Measurements from ENCODE around the gene DNLZ. TPM values are rescaled to one million over a fixed set of nuclear protein-coding genes. Genes with fewer than 3 reads are reported as not detected.

The DNLZ gene
- total and polyA plus RNA-seq, 2 donors, result 4.2 to 14.9 TPM

DNA sequence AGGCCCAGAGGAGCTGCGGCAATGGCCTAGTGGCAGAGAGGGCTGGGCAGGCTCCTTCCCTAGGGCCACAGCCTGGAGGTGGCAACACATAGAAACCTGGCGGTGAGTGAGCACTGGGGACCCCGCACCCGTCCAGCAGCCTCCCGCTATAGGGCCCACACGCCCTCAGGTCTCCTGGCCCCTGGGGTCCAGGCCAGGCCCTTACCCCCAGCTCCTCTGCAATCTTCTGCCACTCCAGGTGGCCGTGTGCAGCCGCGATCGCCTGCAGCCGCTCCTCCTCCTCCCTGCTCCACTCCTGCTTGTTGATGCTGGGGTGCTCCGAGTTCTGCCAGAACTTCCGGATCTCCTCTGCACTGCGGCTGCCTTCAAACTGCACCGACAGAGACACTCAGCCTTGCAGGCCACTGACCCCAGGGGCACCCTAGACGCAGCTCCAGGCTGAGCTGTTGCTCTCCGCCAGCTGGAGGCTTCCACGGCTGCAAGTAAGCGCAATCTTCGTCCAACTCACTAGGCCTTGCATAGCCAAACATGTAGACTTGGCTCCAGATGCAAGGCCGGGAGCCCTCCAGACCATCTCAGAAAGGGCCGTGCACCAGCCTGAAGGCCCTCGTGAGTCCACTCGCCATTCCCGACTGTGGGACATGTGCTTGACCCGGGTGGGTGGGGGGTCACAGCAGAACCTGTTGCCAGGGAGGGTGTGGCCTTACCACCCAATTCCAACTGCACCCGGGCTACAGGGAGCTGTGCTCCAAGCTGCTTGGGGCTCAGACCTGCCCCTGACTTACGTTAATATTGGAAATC, 28.4 kb upstream of the DNLZ start:
- no peak overlapping the region for H3K27ac ChIP-seq (ENCODE audit: low read depth)
- WGBS, result 93% methylated on average over 28 of the region's 28 CpGs
- H3K36me3 ChIP-seq (ENCODE audit: insufficient read depth), result peaks cover 2% of the 10 kb centered on the region
- no peaks in the 10 kb centered on the region for H3K4me1 ChIP-seq (ENCODE audit: insufficient read depth)
- H3K4me3 ChIP-seq (ENCODE audit: low read depth, low read length), result no peak overlapping the region
- DNase-seq (ENCODE audit: extremely low spot score), result no peak

DNA sequence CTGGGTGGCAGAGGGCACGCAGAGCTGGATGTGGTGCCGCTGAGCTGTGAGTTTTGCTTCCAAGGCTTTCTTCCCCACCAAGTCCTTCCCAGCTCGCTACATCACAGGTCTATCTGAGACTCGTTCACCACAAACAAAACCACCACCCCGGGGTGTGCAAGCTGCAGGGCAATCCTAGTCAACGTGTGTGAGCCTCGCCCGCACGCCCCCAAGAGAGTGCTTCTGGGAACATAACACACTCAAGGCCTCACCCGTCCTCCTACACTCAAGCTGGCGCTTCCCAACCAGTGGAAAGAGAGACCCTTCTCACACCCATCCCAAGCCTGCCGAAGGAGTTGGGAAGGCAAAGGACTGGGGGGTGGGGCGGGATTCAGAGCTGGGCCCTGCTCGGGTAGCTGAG, 25.9 kb upstream of the DNLZ start:
- Histone ChIP-seq H3K36me3 (ENCODE audit: insufficient read depth) (peaks cover 2% of the 10 kb centered on the region), H3K4me3 (ENCODE audit: low read depth, low read length) (no peak overlapping the region), H3K27ac (ENCODE audit: low read depth) (no peak overlapping the region), H3K4me1 (ENCODE audit: insufficient read depth) (no peaks in the 10 kb centered on the region)
- WGBS, result 87% methylated on average over 14 of the region's 14 CpGs
- no peak for DNase-seq (ENCODE audit: extremely low spot score)

DNA sequence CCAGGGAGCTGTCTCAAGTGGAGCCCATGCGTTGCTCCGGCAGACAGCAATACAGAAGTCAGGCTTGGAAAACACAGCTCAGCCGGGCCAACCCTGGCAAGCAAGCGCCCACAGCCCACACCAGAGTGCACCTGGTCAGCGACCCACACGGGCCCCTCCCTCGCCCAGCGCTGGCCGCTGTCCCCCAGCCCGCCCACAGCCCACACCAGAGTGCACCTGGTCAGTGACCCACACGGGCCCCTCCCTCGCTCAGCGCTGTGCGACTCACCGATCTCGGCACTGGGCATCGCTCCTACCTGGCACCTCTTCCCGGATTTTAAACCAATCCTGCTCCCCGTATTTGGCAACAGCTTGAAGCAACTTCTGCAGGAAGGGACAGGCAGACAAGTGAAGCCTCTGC, 23.7 kb upstream of the DNLZ start:
- Histone ChIP-seq H3K36me3 (ENCODE audit: insufficient read depth) (peaks cover 2% of the 10 kb centered on the region), H3K27ac (ENCODE audit: low read depth) (no peak overlapping the region), H3K4me1 (ENCODE audit: insufficient read depth) (no peaks in the 10 kb centered on the region), H3K4me3 (ENCODE audit: low read depth, low read length) (no peak overlapping the region)
- DNase-seq (ENCODE audit: extremely low spot score), result no peak
- WGBS, result 95% methylated on average over 19 of the region's 19 CpGs

DNA sequence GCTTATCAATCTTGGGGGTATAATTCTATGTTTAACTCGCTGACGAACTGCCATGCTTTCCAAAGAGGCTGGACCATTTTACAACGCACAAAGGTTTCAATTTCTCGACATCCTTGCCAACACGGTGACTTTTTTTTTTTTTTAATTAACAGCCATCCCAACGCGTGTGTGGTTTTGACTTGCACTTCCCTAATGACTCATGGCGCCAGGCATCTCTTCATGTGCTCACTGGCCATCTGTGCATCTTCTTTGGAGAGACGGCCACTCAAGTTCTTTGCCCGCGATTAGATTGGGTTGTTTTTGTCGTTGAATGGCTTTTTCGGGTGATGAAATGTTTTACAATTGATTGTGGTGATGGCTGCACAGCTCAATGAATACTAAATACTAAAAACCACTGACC, 22.5 kb upstream of the DNLZ start:
- no peak for DNase-seq (ENCODE audit: extremely low spot score)
- WGBS, result 94% methylated on average over 13 of the region's 13 CpGs

DNA sequence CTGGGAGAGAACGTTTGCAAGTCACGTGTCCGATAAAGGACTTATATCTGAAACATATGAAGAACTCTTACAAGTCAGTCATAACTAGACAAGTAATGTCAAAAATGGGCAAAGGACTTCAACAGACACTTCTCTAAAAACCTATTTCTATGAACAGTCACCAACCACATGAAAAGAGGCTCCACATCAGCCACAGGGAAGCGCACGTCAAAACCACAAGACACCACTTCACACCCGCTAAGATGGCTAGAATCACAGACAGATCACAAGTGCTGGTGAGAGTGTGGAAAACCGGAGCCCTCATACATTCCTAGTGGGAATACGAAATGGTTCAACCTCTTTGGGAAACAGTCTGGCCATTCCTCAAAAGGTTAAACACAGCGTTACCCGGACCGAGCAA, 21.5 kb upstream of the DNLZ start:
- no peak overlapping the region for H3K4me3 ChIP-seq (ENCODE audit: low read depth, low read length)
- no peaks in the 10 kb centered on the region for H3K36me3 ChIP-seq (ENCODE audit: insufficient read depth)
- WGBS, result 92% methylated on average over 11 of the region's 11 CpGs
- no peak overlapping the region for H3K27ac ChIP-seq (ENCODE audit: low read depth)
- H3K4me1 ChIP-seq (ENCODE audit: insufficient read depth), result no peaks in the 10 kb centered on the region
- no peak for DNase-seq (ENCODE audit: extremely low spot score)

More for the DNA sequence above, 22.5 kb upstream of the DNLZ start:
- Histone ChIP-seq H3K36me3 (ENCODE audit: insufficient read depth) (no peaks in the 10 kb centered on the region), H3K4me1 (ENCODE audit: insufficient read depth) (no peaks in the 10 kb centered on the region), H3K27ac (ENCODE audit: low read depth) (no peak overlapping the region), H3K4me3 (ENCODE audit: low read depth, low read length) (no peak overlapping the region)

DNA sequence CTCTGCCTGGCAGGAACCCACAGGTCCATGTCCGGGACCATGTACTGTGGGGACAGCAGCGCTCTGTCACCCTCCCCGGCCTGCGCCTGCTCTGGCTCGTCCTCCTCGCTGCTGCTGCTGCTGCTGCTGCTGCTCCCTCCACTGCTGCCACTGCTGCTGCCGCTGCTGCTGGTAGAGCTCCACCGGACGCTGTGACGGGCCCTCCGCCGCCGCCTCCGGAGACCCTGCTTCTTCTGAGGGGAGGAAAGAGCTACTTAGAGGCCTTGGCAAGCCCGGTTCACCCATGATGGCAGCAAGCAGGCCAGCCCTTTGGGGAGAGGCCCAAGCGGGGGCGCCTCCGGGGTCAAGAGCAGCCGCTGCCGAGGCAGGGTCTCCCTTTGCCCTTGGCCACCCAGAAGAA, 19.9 kb upstream of the DNLZ start:
- no peak for DNase-seq (ENCODE audit: extremely low spot score)
- 96% methylated on average over 20 of the region's 20 CpGs for WGBS
- Histone ChIP-seq H3K4me1 (ENCODE audit: insufficient read depth) (no peaks in the 10 kb centered on the region), H3K4me3 (ENCODE audit: low read depth, low read length) (no peak overlapping the region), H3K27ac (ENCODE audit: low read depth) (no peak overlapping the region), H3K36me3 (ENCODE audit: insufficient read depth) (peaks cover 2% of the 10 kb centered on the region)

DNA sequence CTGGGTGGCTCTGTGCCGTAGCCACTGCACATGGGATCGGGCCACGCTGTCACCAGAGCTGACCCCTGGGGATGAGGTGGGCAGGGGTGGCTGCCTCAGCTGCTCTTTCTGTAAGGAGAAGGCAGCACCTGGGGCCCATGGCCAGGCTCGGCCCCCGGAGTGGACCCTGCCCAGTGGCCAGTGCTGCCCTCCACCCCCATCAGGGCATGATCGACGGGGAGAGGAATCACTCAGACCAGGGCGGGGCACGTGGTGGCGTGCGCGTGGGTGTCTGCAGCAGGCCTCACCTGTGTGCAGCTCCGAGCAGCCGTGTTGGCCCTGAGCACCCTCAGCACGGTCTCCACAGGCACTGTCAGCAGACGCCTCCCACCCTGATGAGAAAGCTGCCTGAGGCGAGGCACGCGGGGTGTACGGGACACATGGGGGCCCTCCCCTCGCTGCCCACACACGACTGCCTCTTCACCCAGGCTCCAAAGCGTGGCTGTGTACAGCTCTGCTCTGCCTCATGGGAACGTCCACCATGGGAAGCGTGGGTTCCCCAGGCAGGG, 18.5 kb upstream of the DNLZ start:
- Histone ChIP-seq H3K27ac (ENCODE audit: low read depth) (no peak overlapping the region), H3K4me1 (ENCODE audit: insufficient read depth) (no peaks in the 10 kb centered on the region), H3K4me3 (ENCODE audit: low read depth, low read length) (no peak overlapping the region), H3K36me3 (ENCODE audit: insufficient read depth) (peaks cover 2% of the 10 kb centered on the region)
- DNase-seq (ENCODE audit: extremely low spot score), result no peak
- 92% methylated on average over 25 of the region's 25 CpGs for WGBS

DNA sequence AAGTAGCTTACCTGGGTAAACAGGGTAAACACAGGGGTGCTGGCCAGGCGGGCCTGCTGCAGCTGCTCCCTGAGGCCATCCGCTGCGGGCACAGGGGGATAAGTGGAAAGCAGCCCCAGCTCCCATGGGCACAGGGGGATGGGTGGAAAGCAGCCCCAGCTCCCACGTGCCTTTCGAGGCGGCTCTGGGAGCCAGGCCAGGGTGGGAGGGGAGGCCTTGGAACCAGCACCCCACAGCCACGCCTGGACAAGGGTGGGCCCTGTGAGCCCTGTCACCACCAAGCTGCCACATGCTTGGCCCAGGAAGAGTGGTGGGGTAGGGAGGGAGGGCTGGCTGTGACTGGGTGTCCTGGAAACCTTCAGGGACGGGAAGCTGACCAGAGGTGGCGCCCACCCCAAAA, 17.8 kb upstream of the DNLZ start:
- DNase-seq (ENCODE audit: extremely low spot score), result no peak
- 76% methylated on average over 9 of the region's 9 CpGs for WGBS
- no peak overlapping the region for H3K4me3 ChIP-seq (ENCODE audit: low read depth, low read length)
- peaks cover 2% of the 10 kb centered on the region for H3K36me3 ChIP-seq (ENCODE audit: insufficient read depth)
- H3K27ac ChIP-seq (ENCODE audit: low read depth), result no peak overlapping the region
- no peaks in the 10 kb centered on the region for H3K4me1 ChIP-seq (ENCODE audit: insufficient read depth)

DNA sequence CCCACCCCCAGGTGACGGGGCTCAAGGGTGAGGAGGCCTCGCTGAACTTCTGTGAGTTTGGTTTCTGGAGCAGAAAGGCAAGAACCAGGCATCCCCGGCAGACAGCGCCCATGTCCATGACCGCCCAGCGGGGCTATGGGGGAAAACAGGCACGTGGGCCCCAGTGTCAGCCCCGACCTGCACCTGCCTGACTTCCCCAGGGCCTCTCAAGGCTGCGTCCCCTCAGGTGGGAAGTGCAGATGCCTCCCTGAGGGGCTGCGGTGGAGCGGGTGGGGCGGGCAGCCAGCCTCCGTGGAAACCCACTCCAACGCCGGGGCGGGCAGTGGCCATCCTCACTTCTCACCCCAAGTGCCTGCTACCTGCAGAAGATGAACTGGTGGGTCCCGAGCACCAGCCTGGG, 16.8 kb upstream of the DNLZ start:
- Histone ChIP-seq H3K4me1 (ENCODE audit: insufficient read depth) (no peaks in the 10 kb centered on the region), H3K4me3 (ENCODE audit: low read depth, low read length) (no peak overlapping the region), H3K27ac (ENCODE audit: low read depth) (no peak overlapping the region), H3K36me3 (ENCODE audit: insufficient read depth) (peaks cover 2% of the 10 kb centered on the region)
- WGBS, result 94% methylated on average over 17 of the region's 17 CpGs
- no peak for DNase-seq (ENCODE audit: extremely low spot score)

DNA sequence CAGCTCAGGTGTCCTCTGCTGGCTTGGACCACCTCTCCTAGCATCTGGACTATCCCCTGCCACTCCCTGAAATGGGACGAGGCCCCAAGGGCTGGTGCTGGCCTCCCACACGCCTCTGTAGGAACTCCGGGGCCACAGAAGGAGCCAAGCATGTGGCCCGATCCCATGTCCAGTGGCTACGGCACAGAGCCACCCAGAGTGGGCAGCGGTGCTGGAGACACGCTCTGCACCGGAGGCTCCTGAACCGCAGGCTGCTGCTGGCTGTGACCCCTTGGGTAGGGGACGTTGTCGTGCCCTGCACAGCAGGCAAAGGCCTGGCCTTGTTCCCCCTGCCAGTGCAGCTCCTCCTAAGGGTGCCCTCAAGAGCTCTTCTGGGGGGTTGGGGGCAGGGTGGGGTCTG, 16.3 kb upstream of the DNLZ start:
- no peak overlapping the region for H3K27ac ChIP-seq (ENCODE audit: low read depth)
- WGBS, result 85% methylated on average over 11 of the region's 11 CpGs
- H3K36me3 ChIP-seq (ENCODE audit: insufficient read depth), result peaks cover 2% of the 10 kb centered on the region
- no peak for DNase-seq (ENCODE audit: extremely low spot score)
- no peak overlapping the region for H3K4me3 ChIP-seq (ENCODE audit: low read depth, low read length)
- no peaks in the 10 kb centered on the region for H3K4me1 ChIP-seq (ENCODE audit: insufficient read depth)

DNA sequence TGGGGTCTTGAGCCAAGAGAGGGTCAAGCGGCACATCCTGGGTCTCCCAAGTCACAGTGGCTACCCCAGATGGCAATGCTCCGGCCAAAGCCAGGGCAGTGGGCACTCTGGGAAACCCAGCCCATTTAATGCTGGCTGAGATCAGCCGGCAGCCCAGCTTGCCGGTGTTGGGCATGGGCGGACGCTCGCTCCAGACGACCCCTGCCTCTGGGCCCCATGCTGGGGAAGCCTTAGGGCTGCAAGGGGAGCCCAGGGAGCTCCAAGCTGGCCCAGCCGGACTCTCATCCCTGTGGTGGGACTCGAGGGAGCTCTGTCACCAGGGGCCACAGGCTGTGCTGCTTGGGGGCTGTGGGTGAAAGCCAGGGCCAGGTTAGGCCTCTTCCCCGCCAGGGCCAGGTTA, 15.9 kb upstream of the DNLZ start:
- Histone ChIP-seq H3K4me3 (ENCODE audit: low read depth, low read length) (no peak overlapping the region), H3K36me3 (ENCODE audit: insufficient read depth) (peaks cover 2% of the 10 kb centered on the region), H3K4me1 (ENCODE audit: insufficient read depth) (no peaks in the 10 kb centered on the region), H3K27ac (ENCODE audit: low read depth) (no peak overlapping the region)
- no peak for DNase-seq (ENCODE audit: extremely low spot score)
- 92% methylated on average over 11 of the region's 11 CpGs for WGBS

DNA sequence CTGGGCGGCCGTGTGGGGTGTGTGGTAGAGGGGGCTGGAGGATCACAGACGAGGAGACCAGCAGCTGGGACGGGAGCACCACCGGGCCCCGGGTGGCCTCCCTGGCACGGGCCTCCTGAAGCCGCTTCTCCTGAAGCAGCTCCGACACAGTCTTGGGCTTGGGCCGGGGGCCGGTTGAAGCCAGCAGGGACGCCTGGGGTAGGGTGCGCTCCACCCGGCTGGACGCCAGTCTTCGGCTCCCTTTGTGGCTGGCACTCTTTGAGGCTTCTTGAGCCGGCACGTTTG, 15.4 kb upstream of the DNLZ start:
- no peak overlapping the region for H3K27ac ChIP-seq (ENCODE audit: low read depth)
- no peaks in the 10 kb centered on the region for H3K4me1 ChIP-seq (ENCODE audit: insufficient read depth)
- WGBS, result 88% methylated on average over 18 of the region's 18 CpGs
- peaks cover 2% of the 10 kb centered on the region for H3K36me3 ChIP-seq (ENCODE audit: insufficient read depth)
- no peak overlapping the region for H3K4me3 ChIP-seq (ENCODE audit: low read depth, low read length)
- no peak for DNase-seq (ENCODE audit: extremely low spot score)

DNA sequence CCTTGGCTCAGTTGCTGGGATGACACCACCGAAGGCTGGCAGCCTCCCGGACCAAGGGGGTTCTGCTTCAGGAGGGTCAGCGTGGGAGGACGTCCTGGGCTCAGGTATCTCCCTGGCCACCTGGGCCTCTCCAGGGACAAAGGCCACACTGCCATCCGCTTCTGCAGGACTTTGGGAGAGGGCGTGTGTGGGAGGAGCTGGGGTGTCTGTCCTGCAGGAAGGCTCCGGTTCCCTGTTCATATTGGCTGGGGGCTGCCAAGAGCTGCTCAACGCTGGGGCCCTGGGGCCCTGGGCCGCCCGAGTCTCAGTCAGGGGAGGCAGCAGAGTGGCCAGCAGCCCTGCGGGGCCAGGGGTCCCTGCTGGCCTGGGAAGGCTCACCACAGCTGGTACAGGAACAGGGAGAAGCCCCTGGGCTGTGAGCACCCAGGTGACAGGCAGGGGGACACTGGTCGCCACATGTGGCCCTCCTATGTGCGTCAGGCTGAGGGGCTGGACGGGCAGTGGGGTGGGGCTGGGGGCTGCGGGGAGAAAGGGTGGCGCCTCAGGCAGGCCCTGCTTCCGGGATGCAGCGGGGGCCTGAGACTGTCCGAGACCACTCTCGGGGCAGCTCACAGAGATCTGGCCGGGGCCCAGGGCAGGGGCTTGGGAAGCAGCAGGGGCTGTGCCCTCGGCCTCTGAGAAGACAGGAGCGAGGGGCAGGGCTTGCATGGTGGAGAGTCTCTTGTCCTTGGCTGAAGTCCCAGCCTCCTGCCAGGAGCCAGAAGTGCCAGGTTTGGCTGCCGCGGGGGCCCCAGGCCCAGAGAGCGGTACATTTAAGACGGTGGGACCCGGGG, 14.8 kb upstream of the DNLZ start:
- H3K4me3 ChIP-seq (ENCODE audit: low read depth, low read length), result no peak overlapping the region
- no peak overlapping the region for H3K27ac ChIP-seq (ENCODE audit: low read depth)
- no peak for DNase-seq (ENCODE audit: extremely low spot score)
- peaks cover 2% of the 10 kb centered on the region for H3K36me3 ChIP-seq (ENCODE audit: insufficient read depth)
- no peaks in the 10 kb centered on the region for H3K4me1 ChIP-seq (ENCODE audit: insufficient read depth)
- WGBS, result 84% methylated on average over 28 of the region's 28 CpGs

All from urinary bladder (tissue), 4 donors.